ENCODE measurements around the gene NR2C1.
"Not testable (repeated sequence)": the region's sequence is repeated elsewhere in the genome, so short reads cannot be mapped to it uniquely, and the experiment has no call there.

NR2C1 gene

GRCh38 chr12:94997726-94998125 lies 75.7 kb downstream of the NR2C1 start:
- no peak for DNase-seq

GRCh38 chr12:94997061-94997460 lies 76.4 kb downstream of the NR2C1 start:
- DNase-seq = no peak

GRCh38 chr12:94994312-94994711 lies 79.1 kb downstream of the NR2C1 start:
- no peak for DNase-seq

GRCh38 chr12:94993855-94994254 lies 79.6 kb downstream of the NR2C1 start:
- not testable (repeated sequence) for DNase-seq

- DNase-seq = no peak
Observed at GRCh38 chr12:94990222-94990621, 83.2 kb downstream of the NR2C1 start.

GRCh38 chr12:94988471-94988870 lies 84.9 kb downstream of the NR2C1 start:
- DNase-seq = no peak

- DNase-seq = no peak
Observed at GRCh38 chr12:94987801-94988200, 85.6 kb downstream of the NR2C1 start.

- DNase-seq = no peak
Observed at GRCh38 chr12:94987076-94987669, 86.2 kb downstream of the NR2C1 start.

GRCh38 chr12:94985099-94985498 lies 88.3 kb downstream of the NR2C1 start:
- not testable (repeated sequence) for DNase-seq

- DNase-seq = no peak
Observed at GRCh38 chr12:94983321-94983720, 90.1 kb downstream of the NR2C1 start.

GRCh38 chr12:94982456-94982855 lies 91.0 kb downstream of the NR2C1 start:
- DNase-seq = no peak

GRCh38 chr12:94980577-94980976 lies 92.8 kb downstream of the NR2C1 start:
- no peak for DNase-seq

GRCh38 chr12:94979941-94980340 lies 93.5 kb downstream of the NR2C1 start:
- no peak for DNase-seq

GRCh38 chr12:94977766-94978468 lies 95.5 kb downstream of the NR2C1 start:
- DNase-seq = no peak

GRCh38 chr12:94973221-94973620 lies 100.2 kb downstream of the NR2C1 start:
- DNase-seq = no peak

- DNase-seq = no peak
Observed at GRCh38 chr12:94972795-94973194, 100.6 kb downstream of the NR2C1 start.

GRCh38 chr12:94971923-94972322 lies 101.5 kb downstream of the NR2C1 start:
- no peak for DNase-seq

- no peak for DNase-seq
Observed at GRCh38 chr12:94970560-94970959, 102.9 kb downstream of the NR2C1 start.
